ENCODE data around the gene DAGLA.

GRCh38 chr11:61635304-61635703 lies 44.9 kb upstream of the DAGLA start:
- no peak for TF ChIP-seq CTCF (IDR thresholded peaks at IDR 0.05)
- TF ChIP-seq EZH2 (IDR thresholded peaks at IDR 0.05; ENCODE audit: borderline replicate concordance, insufficient read depth, low read depth, low read length, poor library complexity, severe bottlenecking): no peak
